HEK293 (cell line): ENCODE measurements around the gene OR56A3.

Source experiments
- CTCF ChIA-PET: fragments of 350-600 bp; formaldehyde crosslinking; extraction: SDS; loops from one replicate; lab custom pipeline; 2021; ENCODE audit warnings: antibody characterized with exemption; lab: Yijun Ruan, JAX
- POLR2A ChIA-PET: fragments of 300-600 bp; formaldehyde crosslinking; extraction: SDS; loops from one replicate; lab custom pipeline; 2020; ENCODE audit warnings: antibody characterized with exemption, inconsistent platforms; lab: Yijun Ruan, JAX
- H3K27ac ChIP-seq: fragments of 200-500 bp; sonication (Bioruptor generic); 2 replicates; pipeline ENCODE4 v1.5.1; 2014; ENCODE audit warnings: low read depth, low read length, control low read depth, inconsistent platforms; ENCODE audit errors: extremely low read depth
- H3K36me3 ChIP-seq, 2 experiments: fragments of 200-500 bp in 1 of 2; sonication (Bioruptor generic) in 1 of 2; 1 replicate in 1 of 2; 2 replicates in 1 of 2; pipeline ENCODE4 v1.5.1; 2014 to 2017; ENCODE audit warnings: inconsistent platforms in 2 of 2, low read length in 2 of 2; ENCODE audit not compliant: control insufficient read depth in 2 of 2, insufficient read depth in 1 of 2
- H3K4me1 ChIP-seq: fragments of 200-500 bp; sonication (Bioruptor generic); 2 replicates; pipeline ENCODE4 v1.5.1; 2014; ENCODE audit warnings: mild to moderate bottlenecking, low read length, inconsistent platforms; ENCODE audit not compliant: control insufficient read depth, insufficient read depth
- H3K4me3 ChIP-seq: 2 replicates; pipeline ENCODE4 v1.5.1; 2011; ENCODE audit warnings: low read depth, mild to moderate bottlenecking, control low read depth, low read length, moderate library complexity
- H3K9me3 ChIP-seq: fragments of 200-500 bp; sonication (Bioruptor generic); 2 replicates; pipeline ENCODE4 v1.5.1; 2014; ENCODE audit warnings: low read depth, low read length, inconsistent platforms; ENCODE audit not compliant: control insufficient read depth, insufficient read depth
- GLI2 ChIP-seq: fragments of 450-650 bp; formaldehyde crosslinking; IDR thresholded peaks from 2 replicates; pipeline ENCODE4; 2017; ENCODE audit warnings: missing biosample characterization, missing genetic modification characterization, low read depth, borderline replicate concordance
- GLIS1 ChIP-seq: fragments of 450-650 bp; formaldehyde crosslinking; IDR thresholded peaks from 2 replicates; pipeline ENCODE4 v1.5.1; 2016; ENCODE audit warnings: missing biosample characterization, missing genetic modification characterization
- SETDB1 ChIP-seq: IDR thresholded peaks from one replicate; pipeline ENCODE4 v1.6.1; 2017; ENCODE audit warnings: mild to moderate bottlenecking, low read length, moderate library complexity, mixed read lengths; ENCODE audit not compliant: insufficient read length
- YY2 ChIP-seq: fragments of 450-650 bp; formaldehyde crosslinking; IDR thresholded peaks from 2 replicates; pipeline ENCODE4 v1.5.1; 2016; ENCODE audit warnings: missing biosample characterization, missing genetic modification characterization
- ZBTB8A ChIP-seq: fragments of 450-650 bp; formaldehyde crosslinking; IDR thresholded peaks from 2 replicates; pipeline ENCODE4 v1.5.1; 2016; ENCODE audit warnings: missing biosample characterization, missing genetic modification characterization
- ZNF169 ChIP-seq: fragments of 450-650 bp; formaldehyde crosslinking; IDR thresholded peaks from 2 replicates; pipeline ENCODE4 v1.5.1; 2016; ENCODE audit warnings: missing biosample characterization, missing genetic modification characterization
- ZNF2 ChIP-seq: fragments of 450-650 bp; formaldehyde crosslinking; IDR thresholded peaks from 2 replicates; pipeline ENCODE4 v1.5.1; 2016; ENCODE audit warnings: missing biosample characterization, missing genetic modification characterization
- ZNF221 ChIP-seq: fragments of 450-650 bp; formaldehyde crosslinking; IDR thresholded peaks from 2 replicates; pipeline ENCODE4 v1.5.1; 2017; ENCODE audit warnings: missing biosample characterization, missing genetic modification characterization, borderline replicate concordance
- ZNF239 ChIP-seq: fragments of 450-650 bp; formaldehyde crosslinking; IDR thresholded peaks from 2 replicates; pipeline ENCODE4 v1.5.1; 2016; ENCODE audit warnings: missing biosample characterization, missing genetic modification characterization
- ZNF24 ChIP-seq: fragments of 450-650 bp; formaldehyde crosslinking; IDR thresholded peaks from 2 replicates; pipeline ENCODE4 v1.5.1; 2016; ENCODE audit warnings: missing biosample characterization, missing genetic modification characterization
- ZNF350 ChIP-seq: fragments of 450-650 bp; formaldehyde crosslinking; IDR thresholded peaks from 2 replicates; pipeline ENCODE4 v1.5.0; 2017; ENCODE audit warnings: missing biosample characterization, mild to moderate bottlenecking, missing genetic modification characterization
- ZNF514 ChIP-seq: fragments of 450-650 bp; formaldehyde crosslinking; IDR thresholded peaks from 2 replicates; pipeline ENCODE4 v1.5.1; 2016; ENCODE audit warnings: missing biosample characterization, missing genetic modification characterization
- ZNF530 ChIP-seq: fragments of 450-650 bp; formaldehyde crosslinking; IDR thresholded peaks from 2 replicates; pipeline ENCODE4 v1.5.1; 2016; ENCODE audit warnings: low read depth, missing biosample characterization, missing genetic modification characterization
- ZNF585B ChIP-seq: fragments of 450-650 bp; formaldehyde crosslinking; IDR thresholded peaks from 2 replicates; pipeline ENCODE4 v1.5.1; 2016; ENCODE audit warnings: missing biosample characterization, missing genetic modification characterization
- ZNF624 ChIP-seq: fragments of 450-650 bp; formaldehyde crosslinking; IDR thresholded peaks from 2 replicates; pipeline ENCODE4 v1.5.1; 2017; ENCODE audit warnings: missing biosample characterization, missing genetic modification characterization
- ZNF670 ChIP-seq: fragments of 450-650 bp; formaldehyde crosslinking; IDR thresholded peaks from 2 replicates; pipeline ENCODE4 v1.5.1; 2016; ENCODE audit warnings: missing biosample characterization, missing genetic modification characterization, low read depth
- ZNF792 ChIP-seq: fragments of 450-650 bp; formaldehyde crosslinking; IDR thresholded peaks from 2 replicates; pipeline ENCODE4 v1.5.1; 2016; ENCODE audit warnings: missing biosample characterization, missing genetic modification characterization
- TF ChIP-seq, protein P1 (sequence below): fragments of 450-650 bp; formaldehyde crosslinking; IDR thresholded peaks from 2 replicates; pipeline ENCODE4 v1.5.1; 2016; ENCODE audit warnings: missing biosample characterization, missing genetic modification characterization
- TF ChIP-seq, protein P2 (sequence below): fragments of 450-650 bp; formaldehyde crosslinking; conservative IDR thresholded peaks from 2 replicates; pipeline ENCODE4 v1.5.1; 2016; ENCODE audit warnings: low read depth, missing biosample characterization, missing genetic modification characterization
- TF ChIP-seq, protein P3 (sequence below): fragments of 450-650 bp; formaldehyde crosslinking; IDR thresholded peaks from 2 replicates; pipeline ENCODE4 v1.5.1; 2017; ENCODE audit warnings: missing biosample characterization, missing genetic modification characterization
- TF ChIP-seq, protein P4 (sequence below): IDR thresholded peaks from 2 replicates; pipeline ENCODE4 v1.6.1; 2011; ENCODE audit warnings: mild to moderate bottlenecking, low read depth, low read length, borderline replicate concordance
- TF ChIP-seq, protein P5 (sequence below): fragments of 450-650 bp; formaldehyde crosslinking; IDR thresholded peaks from 2 replicates; pipeline ENCODE4 v1.5.1; 2016; ENCODE audit warnings: missing biosample characterization, missing genetic modification characterization

OR56A3 gene

DNA sequence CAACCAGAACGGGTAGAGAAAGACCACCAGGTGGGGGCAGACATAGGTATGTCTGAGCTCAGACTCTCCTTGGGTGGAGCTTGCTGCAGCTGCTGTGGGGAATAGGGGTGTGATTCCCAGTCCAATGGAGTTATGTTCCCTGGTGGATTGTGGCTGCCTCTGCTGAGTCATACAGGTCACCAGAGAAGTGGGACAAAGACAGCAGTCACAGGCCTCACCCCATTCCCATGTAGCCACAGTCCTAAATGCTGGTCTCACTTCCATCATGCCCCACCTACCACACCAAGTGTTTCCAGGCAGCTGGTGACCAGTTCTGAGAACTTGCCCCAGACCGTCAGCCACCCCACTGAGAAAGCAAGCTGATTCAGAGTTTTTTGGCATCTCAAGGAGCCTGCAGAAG, 31.5 kb upstream of the OR56A3 start:
- ChIA-PET CTCF (interaction anchor here (1.2 kb wide), 1 partner anchor 452 kb away, joined by 5 read pairs; no protein-coding TSS in a partner anchor), POLR2A (no interaction called here)
- TF ChIP-seq ZNF2 (tag by site-specific recombination) (no peak), GLI2 (no peak), ZNF24 (tag by site-specific recombination) (no peak), ZNF350 (tag by site-specific recombination) (no peak), SETDB1 (no peak), ZBTB8A (tag by site-specific recombination) (no peak), ZNF514 (tag by site-specific recombination) (no peak), ZNF239 (tag by site-specific recombination) (no peak), YY2 (no peak), GLIS1 (no peak), ZNF670 (tag by site-specific recombination) (no peak), ZNF169 (no peak), ZNF530 (tag by site-specific recombination) (no peak)
- TF ChIP-seq, protein P1, sequence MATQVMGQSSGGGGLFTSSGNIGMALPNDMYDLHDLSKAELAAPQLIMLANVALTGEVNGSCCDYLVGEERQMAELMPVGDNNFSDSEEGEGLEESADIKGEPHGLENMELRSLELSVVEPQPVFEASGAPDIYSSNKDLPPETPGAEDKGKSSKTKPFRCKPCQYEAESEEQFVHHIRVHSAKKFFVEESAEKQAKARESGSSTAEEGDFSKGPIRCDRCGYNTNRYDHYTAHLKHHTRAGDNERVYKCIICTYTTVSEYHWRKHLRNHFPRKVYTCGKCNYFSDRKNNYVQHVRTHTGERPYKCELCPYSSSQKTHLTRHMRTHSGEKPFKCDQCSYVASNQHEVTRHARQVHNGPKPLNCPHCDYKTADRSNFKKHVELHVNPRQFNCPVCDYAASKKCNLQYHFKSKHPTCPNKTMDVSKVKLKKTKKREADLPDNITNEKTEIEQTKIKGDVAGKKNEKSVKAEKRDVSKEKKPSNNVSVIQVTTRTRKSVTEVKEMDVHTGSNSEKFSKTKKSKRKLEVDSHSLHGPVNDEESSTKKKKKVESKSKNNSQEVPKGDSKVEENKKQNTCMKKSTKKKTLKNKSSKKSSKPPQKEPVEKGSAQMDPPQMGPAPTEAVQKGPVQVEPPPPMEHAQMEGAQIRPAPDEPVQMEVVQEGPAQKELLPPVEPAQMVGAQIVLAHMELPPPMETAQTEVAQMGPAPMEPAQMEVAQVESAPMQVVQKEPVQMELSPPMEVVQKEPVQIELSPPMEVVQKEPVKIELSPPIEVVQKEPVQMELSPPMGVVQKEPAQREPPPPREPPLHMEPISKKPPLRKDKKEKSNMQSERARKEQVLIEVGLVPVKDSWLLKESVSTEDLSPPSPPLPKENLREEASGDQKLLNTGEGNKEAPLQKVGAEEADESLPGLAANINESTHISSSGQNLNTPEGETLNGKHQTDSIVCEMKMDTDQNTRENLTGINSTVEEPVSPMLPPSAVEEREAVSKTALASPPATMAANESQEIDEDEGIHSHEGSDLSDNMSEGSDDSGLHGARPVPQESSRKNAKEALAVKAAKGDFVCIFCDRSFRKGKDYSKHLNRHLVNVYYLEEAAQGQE = no peak
- TF ChIP-seq, protein P2, sequence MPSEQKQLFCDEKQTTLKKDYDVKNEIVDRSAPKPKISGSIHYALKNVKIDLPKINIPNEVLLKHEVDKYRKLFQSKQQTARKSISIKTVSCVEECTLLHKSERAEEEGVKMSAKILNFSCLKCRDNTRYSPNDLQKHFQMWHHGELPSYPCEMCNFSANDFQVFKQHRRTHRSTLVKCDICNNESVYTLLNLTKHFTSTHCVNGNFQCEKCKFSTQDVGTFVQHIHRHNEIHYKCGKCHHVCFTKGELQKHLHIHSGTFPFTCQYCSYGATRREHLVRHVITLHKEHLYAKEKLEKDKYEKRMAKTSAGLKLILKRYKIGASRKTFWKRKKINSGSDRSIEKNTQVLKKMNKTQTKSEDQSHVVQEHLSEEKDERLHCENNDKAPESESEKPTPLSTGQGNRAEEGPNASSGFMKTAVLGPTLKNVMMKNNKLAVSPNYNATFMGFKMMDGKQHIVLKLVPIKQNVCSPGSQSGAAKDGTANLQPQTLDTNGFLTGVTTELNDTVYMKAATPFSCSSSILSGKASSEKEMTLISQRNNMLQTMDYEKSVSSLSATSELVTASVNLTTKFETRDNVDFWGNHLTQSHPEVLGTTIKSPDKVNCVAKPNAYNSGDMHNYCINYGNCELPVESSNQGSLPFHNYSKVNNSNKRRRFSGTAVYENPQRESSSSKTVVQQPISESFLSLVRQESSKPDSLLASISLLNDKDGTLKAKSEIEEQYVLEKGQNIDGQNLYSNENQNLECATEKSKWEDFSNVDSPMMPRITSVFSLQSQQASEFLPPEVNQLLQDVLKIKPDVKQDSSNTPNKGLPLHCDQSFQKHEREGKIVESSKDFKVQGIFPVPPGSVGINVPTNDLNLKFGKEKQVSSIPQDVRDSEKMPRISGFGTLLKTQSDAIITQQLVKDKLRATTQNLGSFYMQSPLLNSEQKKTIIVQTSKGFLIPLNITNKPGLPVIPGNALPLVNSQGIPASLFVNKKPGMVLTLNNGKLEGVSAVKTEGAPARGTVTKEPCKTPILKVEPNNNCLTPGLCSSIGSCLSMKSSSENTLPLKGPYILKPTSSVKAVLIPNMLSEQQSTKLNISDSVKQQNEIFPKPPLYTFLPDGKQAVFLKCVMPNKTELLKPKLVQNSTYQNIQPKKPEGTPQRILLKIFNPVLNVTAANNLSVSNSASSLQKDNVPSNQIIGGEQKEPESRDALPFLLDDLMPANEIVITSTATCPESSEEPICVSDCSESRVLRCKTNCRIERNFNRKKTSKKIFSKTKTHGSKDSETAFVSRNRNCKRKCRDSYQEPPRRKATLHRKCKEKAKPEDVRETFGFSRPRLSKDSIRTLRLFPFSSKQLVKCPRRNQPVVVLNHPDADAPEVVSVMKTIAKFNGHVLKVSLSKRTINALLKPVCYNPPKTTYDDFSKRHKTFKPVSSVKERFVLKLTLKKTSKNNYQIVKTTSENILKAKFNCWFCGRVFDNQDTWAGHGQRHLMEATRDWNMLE (tag by site-specific recombination) = no peak
- H3K9me3 ChIP-seq = no peaks in the 10 kb centered on the region
- no peaks in the 10 kb centered on the region for H3K4me1 ChIP-seq
- H3K27ac ChIP-seq = no peak overlapping the region
- H3K36me3 ChIP-seq = no peaks in the 10 kb centered on the region
- H3K4me3 ChIP-seq = no peak overlapping the region

DNA sequence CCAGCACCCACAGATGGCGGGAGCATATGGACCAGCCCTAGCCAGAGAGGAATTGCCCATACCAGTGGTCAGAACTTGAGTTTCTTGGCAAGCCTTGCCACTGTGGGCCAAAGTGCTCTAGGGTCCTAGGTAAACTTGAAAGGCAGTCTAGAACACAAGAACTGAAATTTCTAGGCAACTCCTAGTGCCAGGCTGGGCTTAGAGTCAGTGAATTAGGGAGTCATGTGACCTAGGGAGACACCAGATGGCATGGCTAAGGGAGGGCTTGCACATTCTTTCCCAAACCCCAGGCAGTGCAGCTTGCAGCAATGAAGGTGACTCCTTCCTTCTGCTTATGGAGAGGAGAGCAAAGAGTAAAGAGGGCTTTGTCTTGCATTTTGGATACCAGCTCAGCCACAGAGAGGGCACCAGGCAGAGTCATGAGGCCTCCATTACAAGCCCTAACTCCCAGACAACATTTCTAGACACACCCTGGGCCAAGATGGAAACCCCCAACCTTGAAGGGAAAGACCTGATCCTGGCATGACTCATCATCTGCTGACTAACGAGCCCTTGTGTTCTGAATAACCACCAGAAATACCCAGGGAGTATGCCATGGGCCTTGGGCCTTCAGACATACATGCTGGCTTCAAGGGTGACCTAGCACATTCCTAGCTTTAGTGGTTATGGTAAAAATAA, 19.2 kb upstream of the OR56A3 start:
- no peaks in the 10 kb centered on the region for H3K9me3 ChIP-seq
- no peaks in the 10 kb centered on the region for H3K4me1 ChIP-seq
- no peak overlapping the region for H3K4me3 ChIP-seq
- POLR2A ChIA-PET = no interaction called here
- no peak overlapping the region for H3K27ac ChIP-seq
- no peaks in the 10 kb centered on the region for H3K36me3 ChIP-seq
- CTCF ChIA-PET = interaction anchor here (0.6 kb wide), 1 partner anchor 760 kb away, joined by 3 read pairs; the partner anchor contains the start of gene MRPL17
- TF ChIP-seq ZNF585B (tag by site-specific recombination) (no peak), ZNF221 (tag by site-specific recombination) (no peak), ZNF624 (tag by site-specific recombination) (no peak), ZNF792 (no peak)
- TF ChIP-seq, protein P3, sequence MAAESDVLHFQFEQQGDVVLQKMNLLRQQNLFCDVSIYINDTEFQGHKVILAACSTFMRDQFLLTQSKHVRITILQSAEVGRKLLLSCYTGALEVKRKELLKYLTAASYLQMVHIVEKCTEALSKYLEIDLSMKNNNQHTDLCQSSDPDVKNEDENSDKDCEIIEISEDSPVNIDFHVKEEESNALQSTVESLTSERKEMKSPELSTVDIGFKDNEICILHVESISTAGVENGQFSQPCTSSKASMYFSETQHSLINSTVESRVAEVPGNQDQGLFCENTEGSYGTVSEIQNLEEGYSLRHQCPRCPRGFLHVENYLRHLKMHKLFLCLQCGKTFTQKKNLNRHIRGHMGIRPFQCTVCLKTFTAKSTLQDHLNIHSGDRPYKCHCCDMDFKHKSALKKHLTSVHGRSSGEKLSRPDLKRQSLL = no peak
- TF ChIP-seq, protein P4, sequence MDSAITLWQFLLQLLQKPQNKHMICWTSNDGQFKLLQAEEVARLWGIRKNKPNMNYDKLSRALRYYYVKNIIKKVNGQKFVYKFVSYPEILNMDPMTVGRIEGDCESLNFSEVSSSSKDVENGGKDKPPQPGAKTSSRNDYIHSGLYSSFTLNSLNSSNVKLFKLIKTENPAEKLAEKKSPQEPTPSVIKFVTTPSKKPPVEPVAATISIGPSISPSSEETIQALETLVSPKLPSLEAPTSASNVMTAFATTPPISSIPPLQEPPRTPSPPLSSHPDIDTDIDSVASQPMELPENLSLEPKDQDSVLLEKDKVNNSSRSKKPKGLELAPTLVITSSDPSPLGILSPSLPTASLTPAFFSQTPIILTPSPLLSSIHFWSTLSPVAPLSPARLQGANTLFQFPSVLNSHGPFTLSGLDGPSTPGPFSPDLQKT = no peak
- TF ChIP-seq, protein P5, sequence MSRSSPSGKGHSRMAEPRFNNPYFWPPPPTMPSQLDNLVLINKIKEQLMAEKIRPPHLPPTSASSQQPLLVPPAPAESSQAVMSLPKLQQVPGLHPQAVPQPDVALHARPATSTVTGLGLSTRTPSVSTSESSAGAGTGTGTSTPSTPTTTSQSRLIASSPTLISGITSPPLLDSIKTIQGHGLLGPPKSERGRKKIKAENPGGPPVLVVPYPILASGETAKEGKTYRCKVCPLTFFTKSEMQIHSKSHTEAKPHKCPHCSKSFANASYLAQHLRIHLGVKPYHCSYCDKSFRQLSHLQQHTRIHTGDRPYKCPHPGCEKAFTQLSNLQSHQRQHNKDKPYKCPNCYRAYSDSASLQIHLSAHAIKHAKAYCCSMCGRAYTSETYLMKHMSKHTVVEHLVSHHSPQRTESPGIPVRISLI (tag by site-specific recombination) = no peak
